Suprapubic skin (tissue), 4 donors: Measurements from ENCODE around the gene FARS2.

Source experiments
- POLR2A ChIP-seq, 2 donors: fragments of 450-650 bp; IDR thresholded peaks; one replicate each; pipeline ENCODE4 v1.6.1; 2017; ENCODE audit warnings: antibody characterized with exemption in 2 of 2, mild to moderate bottlenecking in 2 of 2, moderate library complexity in 2 of 2
- POLR2AphosphoS5 ChIP-seq, 3 donors: sonication (generic); formaldehyde crosslinking; IDR thresholded peaks; one replicate each; pipeline ENCODE4 v1.6.1; 2017; ENCODE audit warnings: antibody characterized with exemption in 3 of 3
- TF ChIP-seq, protein P1 (sequence below), 2 donors: fragments of 200-600 bp in 1 of 2; fragments of 450-650 bp in 1 of 2; sonication (generic) in 1 of 2; IDR thresholded peaks; one replicate each; pipeline ENCODE4 v1.5.1; 2016 to 2019; ENCODE audit warnings: antibody characterized with exemption in 2 of 2, mild to moderate bottlenecking in 1 of 2, moderate library complexity in 1 of 2

DNA sequence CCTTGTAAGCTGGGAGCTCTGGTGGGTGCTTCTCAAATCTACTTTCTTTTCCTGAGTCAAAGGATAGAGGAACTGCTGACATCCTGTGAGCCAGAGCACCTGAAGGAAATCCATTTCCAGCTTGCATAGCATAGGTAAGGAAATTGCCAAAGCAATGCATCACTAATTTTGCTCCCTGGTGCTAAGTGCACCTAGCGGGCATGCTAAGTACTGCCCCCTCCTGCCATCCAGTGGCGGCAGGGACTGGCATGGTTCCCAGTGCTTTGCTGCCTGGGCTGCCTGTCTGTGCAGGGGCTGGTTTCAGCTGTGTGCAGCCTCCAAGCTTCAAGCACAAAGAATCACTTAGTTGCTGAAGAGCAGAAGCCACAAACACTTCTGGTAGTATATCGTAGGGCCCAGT is 63.9 kb downstream of the FARS2 start:
- TF ChIP-seq, protein P1, sequence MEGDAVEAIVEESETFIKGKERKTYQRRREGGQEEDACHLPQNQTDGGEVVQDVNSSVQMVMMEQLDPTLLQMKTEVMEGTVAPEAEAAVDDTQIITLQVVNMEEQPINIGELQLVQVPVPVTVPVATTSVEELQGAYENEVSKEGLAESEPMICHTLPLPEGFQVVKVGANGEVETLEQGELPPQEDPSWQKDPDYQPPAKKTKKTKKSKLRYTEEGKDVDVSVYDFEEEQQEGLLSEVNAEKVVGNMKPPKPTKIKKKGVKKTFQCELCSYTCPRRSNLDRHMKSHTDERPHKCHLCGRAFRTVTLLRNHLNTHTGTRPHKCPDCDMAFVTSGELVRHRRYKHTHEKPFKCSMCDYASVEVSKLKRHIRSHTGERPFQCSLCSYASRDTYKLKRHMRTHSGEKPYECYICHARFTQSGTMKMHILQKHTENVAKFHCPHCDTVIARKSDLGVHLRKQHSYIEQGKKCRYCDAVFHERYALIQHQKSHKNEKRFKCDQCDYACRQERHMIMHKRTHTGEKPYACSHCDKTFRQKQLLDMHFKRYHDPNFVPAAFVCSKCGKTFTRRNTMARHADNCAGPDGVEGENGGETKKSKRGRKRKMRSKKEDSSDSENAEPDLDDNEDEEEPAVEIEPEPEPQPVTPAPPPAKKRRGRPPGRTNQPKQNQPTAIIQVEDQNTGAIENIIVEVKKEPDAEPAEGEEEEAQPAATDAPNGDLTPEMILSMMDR (IDR thresholded peaks at IDR 0.05) = no peak
- TF ChIP-seq POLR2A (IDR thresholded peaks at IDR 0.05) (no peak), POLR2AphosphoS5 (IDR thresholded peaks at IDR 0.05) (no peak)
